ENCODE data around the gene CAPN5.

DNA sequence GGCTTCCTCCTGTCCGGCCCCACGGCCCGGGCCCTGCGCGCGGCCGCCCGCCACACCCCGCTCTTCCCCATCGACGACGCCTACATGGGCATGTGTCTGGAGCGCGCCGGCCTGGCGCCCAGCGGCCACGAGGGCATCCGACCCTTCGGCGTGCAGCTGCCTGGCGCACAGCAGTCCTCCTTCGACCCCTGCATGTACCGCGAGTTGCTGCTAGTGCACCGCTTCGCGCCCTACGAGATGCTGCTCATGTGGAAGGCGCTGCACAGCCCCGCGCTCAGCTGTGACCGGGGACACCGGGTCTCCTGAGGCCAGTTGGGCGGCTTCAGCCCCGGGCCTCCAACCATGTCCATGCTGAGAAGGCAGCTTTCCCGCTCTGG is 26.4 kb upstream of the CAPN5 start:
- TF ChIP-seq, protein P1, sequence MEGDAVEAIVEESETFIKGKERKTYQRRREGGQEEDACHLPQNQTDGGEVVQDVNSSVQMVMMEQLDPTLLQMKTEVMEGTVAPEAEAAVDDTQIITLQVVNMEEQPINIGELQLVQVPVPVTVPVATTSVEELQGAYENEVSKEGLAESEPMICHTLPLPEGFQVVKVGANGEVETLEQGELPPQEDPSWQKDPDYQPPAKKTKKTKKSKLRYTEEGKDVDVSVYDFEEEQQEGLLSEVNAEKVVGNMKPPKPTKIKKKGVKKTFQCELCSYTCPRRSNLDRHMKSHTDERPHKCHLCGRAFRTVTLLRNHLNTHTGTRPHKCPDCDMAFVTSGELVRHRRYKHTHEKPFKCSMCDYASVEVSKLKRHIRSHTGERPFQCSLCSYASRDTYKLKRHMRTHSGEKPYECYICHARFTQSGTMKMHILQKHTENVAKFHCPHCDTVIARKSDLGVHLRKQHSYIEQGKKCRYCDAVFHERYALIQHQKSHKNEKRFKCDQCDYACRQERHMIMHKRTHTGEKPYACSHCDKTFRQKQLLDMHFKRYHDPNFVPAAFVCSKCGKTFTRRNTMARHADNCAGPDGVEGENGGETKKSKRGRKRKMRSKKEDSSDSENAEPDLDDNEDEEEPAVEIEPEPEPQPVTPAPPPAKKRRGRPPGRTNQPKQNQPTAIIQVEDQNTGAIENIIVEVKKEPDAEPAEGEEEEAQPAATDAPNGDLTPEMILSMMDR (IDR thresholded peaks at IDR 0.05), result no peak
- TF ChIP-seq EZH2 (IDR thresholded peaks at IDR 0.05), result no peak
- no peak for TF ChIP-seq EZH2phosphoT487 (IDR thresholded peaks at IDR 0.05)

All from neural progenitor cell (in vitro differentiated cells).